ENCODE measurements around the gene ECE1.
A peak's percentile ranks its signal among the peaks of the same experiment; 100 is the strongest.

ECE1 gene

GRCh38 chr1:21257431-21258135 is 32.7 kb downstream of the ECE1 start:
- H3K27ac ChIP-seq: no peak overlapping the region
- TF ChIP-seq CTCF (conservative IDR thresholded peaks at IDR 0.05): no peak

GRCh38 chr1:21256776-21257175 is 33.5 kb downstream of the ECE1 start:
- H3K27ac ChIP-seq: no peak overlapping the region
- no peak for TF ChIP-seq CTCF (conservative IDR thresholded peaks at IDR 0.05)

- TF ChIP-seq CTCF (conservative IDR thresholded peaks at IDR 0.05): no peak
- H3K27ac ChIP-seq: no peak overlapping the region
Observed at GRCh38 chr1:21255943-21256320, 34.3 kb downstream of the ECE1 start.

- TF ChIP-seq CTCF (conservative IDR thresholded peaks at IDR 0.05): peak; percentile 92
- no peak overlapping the region for H3K27ac ChIP-seq
Observed at GRCh38 chr1:21255284-21255942, 34.9 kb downstream of the ECE1 start.

GRCh38 chr1:21254335-21254951 is 35.8 kb downstream of the ECE1 start:
- TF ChIP-seq CTCF (conservative IDR thresholded peaks at IDR 0.05): no peak
- H3K27ac ChIP-seq: peak overlapping the region; percentile 85

GRCh38 chr1:21251773-21252471 is 38.3 kb downstream of the ECE1 start:
- no peak for TF ChIP-seq CTCF (conservative IDR thresholded peaks at IDR 0.05)
- H3K27ac ChIP-seq: peak overlapping the region; percentile 85

- peak overlapping the region; percentile 85; the same call in 1 of the 2 replicates for H3K27ac ChIP-seq
- TF ChIP-seq CTCF (conservative IDR thresholded peaks at IDR 0.05): no peak
Observed at GRCh38 chr1:21249940-21250493, 40.2 kb downstream of the ECE1 start.

Data from VCaP (cell line).